RWPE2 (cell line): Measurements from ENCODE around the gene YARS1.

ENCODE experiments used
- ATAC-seq: fragments of 200-7000 bp; cut with Tn5 transposase; 3 replicates; pipeline ENCODE4 v1.9.1; 2021; ENCODE audit warnings: low read depth
- DNase-seq: peaks from one replicate; pipeline ENCODE4 v3.0.0-alpha.2; 2020; ENCODE audit warnings: low spot score
- H3K27ac ChIP-seq: fragments of 450-650 bp; 2 replicates; pipeline ENCODE4 v1.5.1; 2017; ENCODE audit warnings: mild to moderate bottlenecking; ENCODE audit not compliant: poor library complexity, severe bottlenecking
- H3K27me3 ChIP-seq: fragments of 250-450 bp; sonication (Bioruptor Pico); 2 replicates; pipeline ENCODE4 v1.5.1; 2021; ENCODE audit warnings: mild to moderate bottlenecking, moderate library complexity; ENCODE audit not compliant: insufficient read depth, poor library complexity, severe bottlenecking
- H3K36me3 ChIP-seq: fragments of 250-450 bp; sonication (Bioruptor Pico); 2 replicates; pipeline ENCODE4 v1.5.1; 2020; ENCODE audit warnings: low read depth, mild to moderate bottlenecking, moderate library complexity
- H3K4me1 ChIP-seq: fragments of 250-450 bp; sonication (Bioruptor Pico); 2 replicates; pipeline ENCODE4 v1.5.1; 2021; ENCODE audit warnings: mild to moderate bottlenecking, moderate library complexity; ENCODE audit not compliant: insufficient read depth, poor library complexity, severe bottlenecking
- H3K4me3 ChIP-seq: fragments of 250-450 bp; sonication (Bioruptor Pico); 2 replicates; pipeline ENCODE4 v1.5.1; 2021; ENCODE audit warnings: mild to moderate bottlenecking, moderate library complexity; ENCODE audit not compliant: severe bottlenecking
- H3K9me3 ChIP-seq: fragments of 250-450 bp; sonication (Bioruptor Pico); 2 replicates; pipeline ENCODE4 v1.5.1; 2021; ENCODE audit warnings: mild to moderate bottlenecking, moderate library complexity; ENCODE audit not compliant: severe bottlenecking
- CTCF ChIP-seq: fragments of 450-650 bp; IDR thresholded peaks from one replicate; pipeline ENCODE4 v1.5.1; 2017; ENCODE audit warnings: mild to moderate bottlenecking, moderate library complexity; ENCODE audit not compliant: poor library complexity, severe bottlenecking

YARS1 gene

GRCh38 chr1:32769524-32770220, 47.5 kb downstream of the YARS1 start:
- no peak for DNase-seq
- peak; percentile 47 for ATAC-seq
- Histone ChIP-seq H3K27ac (peak overlapping the region; percentile 100), H3K4me1 (peaks cover 28% of the 10 kb centered on the region), H3K36me3 (peaks cover 69% of the 10 kb centered on the region), H3K27me3 (no peaks in the 10 kb centered on the region), H3K4me3 (no peak overlapping the region), H3K9me3 (no peaks in the 10 kb centered on the region)
- TF ChIP-seq CTCF = no peak

- Histone ChIP-seq H3K27ac (peak overlapping the region; percentile 100), H3K36me3 (peaks cover 71% of the 10 kb centered on the region), H3K27me3 (no peaks in the 10 kb centered on the region), H3K4me3 (peak overlapping the region; percentile 18), H3K4me1 (peaks cover 32% of the 10 kb centered on the region), H3K9me3 (no peaks in the 10 kb centered on the region)
- TF ChIP-seq CTCF = no peak
- ATAC-seq (0 out of 3 replicates have a peak, but pooled peaks have one; percentile 1), DNase-seq (no peak)
These were observed 48.9 kb downstream of the YARS1 start for GRCh38 chr1:32768110-32768850.

GRCh38 chr1:32767641-32768040, 49.5 kb downstream of the YARS1 start:
- peak overlapping the region; percentile 100 for H3K27ac ChIP-seq
- 0 out of 3 replicates have a peak, but pooled peaks have one; percentile 14 for ATAC-seq
- no peak for TF ChIP-seq CTCF
- no peaks in the 10 kb centered on the region for H3K9me3 ChIP-seq
- H3K36me3 ChIP-seq = peaks cover 68% of the 10 kb centered on the region
- DNase-seq = no peak
- H3K27me3 ChIP-seq = no peaks in the 10 kb centered on the region
- H3K4me1 ChIP-seq = peaks cover 35% of the 10 kb centered on the region
- H3K4me3 ChIP-seq = no peak overlapping the region

- Histone ChIP-seq H3K27ac (peak overlapping the region; percentile 100), H3K4me1 (peaks cover 40% of the 10 kb centered on the region), H3K4me3 (no peak overlapping the region), H3K36me3 (peaks cover 63% of the 10 kb centered on the region), H3K27me3 (no peaks in the 10 kb centered on the region), H3K9me3 (no peaks in the 10 kb centered on the region)
- ATAC-seq (no peak), DNase-seq (no peak)
- no peak for TF ChIP-seq CTCF
These were observed 50.0 kb downstream of the YARS1 start for GRCh38 chr1:32767156-32767555.
